IPS-15b (cell line): ENCODE measurements around the gene KLHL17.

Experiments used
- H3K27me3 ChIP-seq: one replicate; pipeline ENCODE4 v1.6.1; 2013; ENCODE audit warnings: low read length; ENCODE audit not compliant: control insufficient read depth, insufficient read depth
- H3K36me3 ChIP-seq: one replicate; pipeline ENCODE4 v1.6.1; 2013; ENCODE audit warnings: low read length; ENCODE audit not compliant: control insufficient read depth, insufficient read depth
- H3K4me1 ChIP-seq: one replicate; pipeline ENCODE4 v1.6.1; 2013; ENCODE audit warnings: mild to moderate bottlenecking, low read length; ENCODE audit not compliant: control insufficient read depth, insufficient read depth
- H3K4me3 ChIP-seq: one replicate; pipeline ENCODE4 v1.5.1; 2013; ENCODE audit warnings: low read depth, low read length
- H3K9ac ChIP-seq: one replicate; pipeline ENCODE4 v1.6.1; 2013; ENCODE audit warnings: low read depth, mild to moderate bottlenecking, low read length
- H3K9me3 ChIP-seq: one replicate; pipeline ENCODE4 v1.6.1; 2013; ENCODE audit warnings: mild to moderate bottlenecking, low read length; ENCODE audit not compliant: control insufficient read depth, insufficient read depth

Gene KLHL17

DNA sequence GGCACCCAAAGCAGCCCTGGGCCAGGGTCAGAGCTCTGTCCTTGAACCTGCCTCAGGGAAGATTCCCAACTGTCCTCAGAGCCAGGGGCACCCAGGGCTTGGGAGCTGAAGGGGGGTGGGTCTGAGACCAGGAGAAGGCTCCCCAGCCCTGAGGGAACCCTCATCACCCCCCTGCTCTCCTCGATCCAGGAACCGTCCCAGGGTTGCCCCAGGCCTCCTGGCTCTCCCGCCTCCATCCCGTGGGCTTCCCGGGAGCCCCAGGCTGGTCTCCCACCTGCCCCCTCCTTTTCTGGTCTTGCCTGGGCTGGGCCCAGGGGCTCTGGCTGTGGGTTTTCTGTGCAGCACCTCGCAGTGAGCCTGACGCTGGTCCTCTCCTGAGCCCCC is 43.3 kb upstream of the KLHL17 start:
- Histone ChIP-seq H3K36me3 (no peaks in the 10 kb centered on the region), H3K9ac (no peak overlapping the region), H3K27me3 (peaks cover 89% of the 10 kb centered on the region), H3K4me3 (no peak overlapping the region), H3K4me1 (peaks cover 4% of the 10 kb centered on the region), H3K9me3 (no peaks in the 10 kb centered on the region)

DNA sequence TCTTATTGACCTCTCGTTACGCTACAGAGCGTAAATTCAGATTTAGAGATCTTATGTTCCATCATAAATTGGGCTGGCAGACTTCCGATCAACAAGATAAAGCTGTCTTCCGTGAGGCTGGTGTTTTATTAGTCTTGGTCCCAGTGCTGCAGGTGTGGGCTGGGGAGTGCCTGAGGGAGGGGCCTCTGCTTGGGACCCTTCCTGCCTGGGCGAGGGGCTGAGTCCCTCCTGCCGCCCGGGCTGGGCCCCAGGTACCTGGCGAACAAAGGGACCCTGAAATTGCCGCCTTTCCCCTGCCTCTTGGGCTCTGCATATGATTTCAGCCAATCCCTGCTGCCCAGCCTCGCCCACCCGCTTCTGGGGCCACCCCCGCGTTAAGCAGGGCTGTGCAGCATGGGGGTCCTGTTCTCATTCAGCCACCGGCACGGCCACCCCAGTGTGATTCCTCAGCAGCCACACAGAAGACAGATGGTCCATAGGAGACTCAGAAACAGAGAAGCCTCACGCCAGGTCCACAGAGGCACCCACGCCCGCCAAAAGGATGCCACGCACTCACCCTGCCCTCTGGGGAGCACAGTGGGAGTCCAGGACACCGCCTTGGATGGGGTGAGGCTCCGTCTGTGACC is 42.8 kb upstream of the KLHL17 start:
- Histone ChIP-seq H3K9ac (no peak overlapping the region), H3K4me1 (peaks cover 4% of the 10 kb centered on the region), H3K4me3 (no peak overlapping the region), H3K9me3 (no peaks in the 10 kb centered on the region), H3K27me3 (peaks cover 89% of the 10 kb centered on the region), H3K36me3 (no peaks in the 10 kb centered on the region)

DNA sequence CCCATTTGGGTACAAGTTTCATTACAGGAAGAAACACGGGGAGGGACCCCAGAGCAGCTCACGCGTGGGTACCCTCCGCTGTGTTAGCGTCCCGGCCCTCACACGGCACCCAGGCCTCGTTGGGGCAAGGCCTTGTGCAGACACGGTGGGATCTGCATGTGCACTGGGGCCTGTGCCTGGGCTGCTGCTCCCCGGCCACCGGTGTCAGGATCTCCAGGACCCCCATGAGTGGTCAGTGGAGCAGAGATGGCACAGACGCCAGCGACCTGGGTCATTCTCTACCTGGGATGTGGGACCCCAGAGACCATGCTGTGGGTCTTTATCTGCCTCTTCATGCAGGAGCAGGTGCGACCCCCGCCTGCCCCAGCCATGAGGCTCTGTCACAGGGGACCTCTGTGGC is 42.0 kb upstream of the KLHL17 start:
- Histone ChIP-seq H3K9me3 (no peaks in the 10 kb centered on the region), H3K9ac (no peak overlapping the region), H3K36me3 (no peaks in the 10 kb centered on the region), H3K4me1 (peaks cover 4% of the 10 kb centered on the region), H3K4me3 (no peak overlapping the region), H3K27me3 (peaks cover 90% of the 10 kb centered on the region)

DNA sequence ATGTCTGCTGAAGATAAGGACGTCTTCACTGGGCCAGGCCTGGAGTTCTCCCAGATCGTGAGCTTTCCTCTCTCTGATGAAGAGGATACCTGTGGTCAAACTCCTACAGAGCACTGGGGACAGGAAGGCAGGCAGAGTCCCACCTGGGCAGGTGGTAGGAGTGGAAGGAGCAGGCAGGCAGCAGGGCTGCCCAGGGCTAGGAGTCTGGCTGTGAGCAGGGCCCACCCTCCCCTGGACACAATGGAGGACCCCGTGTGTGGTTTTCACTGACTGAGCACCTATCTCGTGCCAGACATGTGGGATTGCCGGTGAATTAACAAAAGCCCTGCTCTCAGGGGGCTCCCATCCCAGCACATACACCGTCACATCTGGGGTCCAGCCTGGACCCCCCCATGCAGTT is 41.5 kb upstream of the KLHL17 start:
- no peak overlapping the region for H3K4me3 ChIP-seq
- H3K9me3 ChIP-seq = no peaks in the 10 kb centered on the region
- H3K9ac ChIP-seq = no peak overlapping the region
- H3K36me3 ChIP-seq = no peaks in the 10 kb centered on the region
- peaks cover 4% of the 10 kb centered on the region for H3K4me1 ChIP-seq
- H3K27me3 ChIP-seq = peaks cover 88% of the 10 kb centered on the region

DNA sequence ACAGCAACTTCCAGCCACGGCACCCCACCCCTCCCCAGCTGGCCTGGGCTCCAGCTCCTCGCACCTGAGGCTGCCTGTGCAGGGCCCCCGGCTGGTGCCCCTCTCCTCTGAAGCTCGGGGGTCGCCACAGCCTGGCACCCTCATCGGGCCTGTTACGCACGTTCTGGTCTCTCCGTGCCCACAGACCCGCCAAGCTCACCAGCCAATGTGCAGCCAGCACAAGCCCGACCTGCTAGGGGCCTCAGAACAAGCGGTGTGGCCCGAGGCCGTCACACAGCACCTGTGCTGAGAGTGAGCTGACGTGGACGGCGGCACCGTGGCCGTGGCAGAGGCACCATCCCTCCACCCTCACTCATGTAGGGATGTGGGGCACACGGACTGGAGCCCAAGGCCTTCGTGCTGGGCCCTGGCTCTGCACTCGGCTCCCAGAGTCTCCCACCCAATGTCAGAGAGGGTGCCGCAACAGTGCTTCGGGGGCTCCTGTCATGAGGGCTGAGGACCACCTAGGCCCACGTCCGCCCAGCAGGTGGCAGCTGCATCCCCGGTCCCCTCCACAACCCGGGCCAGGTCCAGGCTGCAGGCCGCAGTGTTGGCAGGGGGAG is 41.0 kb upstream of the KLHL17 start:
- Histone ChIP-seq H3K36me3 (no peaks in the 10 kb centered on the region), H3K9ac (no peak overlapping the region), H3K4me3 (no peak overlapping the region), H3K9me3 (no peaks in the 10 kb centered on the region), H3K27me3 (peaks cover 84% of the 10 kb centered on the region), H3K4me1 (peaks cover 4% of the 10 kb centered on the region)

DNA sequence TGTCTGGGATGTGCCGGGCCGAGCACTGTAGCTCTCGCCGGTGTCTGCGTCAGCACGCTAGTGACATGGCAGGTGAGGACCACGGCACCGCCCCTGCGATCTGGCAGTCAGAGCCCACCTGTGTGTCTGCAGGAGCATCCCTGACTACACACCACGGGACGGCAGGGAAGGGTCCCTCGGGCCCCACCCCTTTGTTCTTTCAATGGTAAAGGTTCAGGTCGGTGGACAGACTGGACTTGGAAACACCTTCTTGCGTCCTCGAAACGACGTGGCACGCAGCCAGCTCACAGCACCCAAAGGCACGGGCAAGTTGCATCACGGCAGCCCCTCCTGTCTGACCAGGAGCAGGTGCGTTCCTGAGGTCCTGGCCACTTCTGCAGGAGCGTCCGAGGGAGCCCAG is 40.4 kb upstream of the KLHL17 start:
- no peaks in the 10 kb centered on the region for H3K36me3 ChIP-seq
- H3K4me1 ChIP-seq = peaks cover 4% of the 10 kb centered on the region
- no peaks in the 10 kb centered on the region for H3K9me3 ChIP-seq
- H3K4me3 ChIP-seq = no peak overlapping the region
- H3K9ac ChIP-seq = no peak overlapping the region
- peaks cover 83% of the 10 kb centered on the region for H3K27me3 ChIP-seq

DNA sequence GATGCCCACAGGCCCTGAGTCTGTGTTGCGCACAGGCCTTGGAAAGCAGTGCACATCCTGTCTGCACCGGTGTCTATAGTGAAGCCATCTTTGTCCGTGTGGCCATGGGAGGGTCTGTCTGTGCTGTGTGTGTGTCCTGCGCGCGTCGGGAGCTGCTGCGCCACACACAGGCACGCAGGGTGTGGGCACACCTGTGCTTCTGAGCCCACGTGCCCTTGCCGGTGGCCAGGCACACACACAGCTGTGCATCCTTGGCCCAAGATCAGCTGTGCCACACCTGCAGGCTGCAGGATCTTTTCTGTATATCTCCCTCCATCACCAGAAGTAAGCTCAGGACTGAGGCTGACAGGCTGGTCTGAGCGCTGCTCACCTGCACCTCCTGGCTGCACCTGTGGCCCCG is 39.9 kb upstream of the KLHL17 start:
- Histone ChIP-seq H3K4me1 (peaks cover 4% of the 10 kb centered on the region), H3K36me3 (no peaks in the 10 kb centered on the region), H3K9me3 (no peaks in the 10 kb centered on the region), H3K27me3 (peaks cover 79% of the 10 kb centered on the region), H3K4me3 (no peak overlapping the region), H3K9ac (no peak overlapping the region)

DNA sequence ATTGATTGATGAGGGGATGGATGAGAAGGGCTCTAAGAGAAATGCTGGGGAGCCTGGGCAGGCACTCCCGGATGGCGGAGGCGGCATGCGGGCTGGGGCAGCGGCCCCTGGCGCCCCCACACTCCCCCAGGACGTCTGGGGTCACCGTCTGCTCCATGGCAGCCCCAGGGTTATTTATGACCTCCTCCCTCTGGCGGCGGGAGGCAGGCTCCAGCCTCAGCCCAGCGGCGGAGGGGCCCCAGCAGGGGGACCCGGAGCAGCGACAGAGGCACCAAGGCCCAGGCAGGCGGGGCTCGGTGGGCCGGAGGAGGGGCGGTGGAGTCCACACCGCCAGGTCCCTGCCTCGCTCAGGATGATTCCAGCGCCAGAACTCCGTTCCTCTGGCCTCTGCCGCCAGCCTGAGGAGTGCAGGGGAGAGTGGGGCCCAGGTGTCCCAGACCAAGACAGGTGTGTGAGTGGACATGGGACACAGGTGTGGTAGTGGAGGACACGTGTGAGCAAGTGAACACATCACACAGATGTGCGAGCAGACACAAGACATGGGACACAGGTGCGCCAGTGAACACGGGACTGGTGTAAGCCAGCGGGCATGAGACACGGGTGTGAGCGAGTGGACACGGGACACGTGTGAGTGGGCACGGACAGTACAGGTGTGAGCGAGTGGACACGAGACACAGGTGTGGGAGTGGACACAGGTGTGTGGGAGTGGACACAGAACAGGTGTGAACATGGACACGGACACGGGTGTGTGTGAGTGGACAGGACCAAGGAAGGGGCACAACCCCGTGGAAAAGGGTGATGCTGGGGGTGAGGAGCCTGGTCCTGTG is 39.2 kb upstream of the KLHL17 start:
- Histone ChIP-seq H3K27me3 (peaks cover 80% of the 10 kb centered on the region), H3K36me3 (no peaks in the 10 kb centered on the region), H3K9ac (no peak overlapping the region), H3K4me1 (peaks cover 4% of the 10 kb centered on the region), H3K9me3 (no peaks in the 10 kb centered on the region), H3K4me3 (no peak overlapping the region)

DNA sequence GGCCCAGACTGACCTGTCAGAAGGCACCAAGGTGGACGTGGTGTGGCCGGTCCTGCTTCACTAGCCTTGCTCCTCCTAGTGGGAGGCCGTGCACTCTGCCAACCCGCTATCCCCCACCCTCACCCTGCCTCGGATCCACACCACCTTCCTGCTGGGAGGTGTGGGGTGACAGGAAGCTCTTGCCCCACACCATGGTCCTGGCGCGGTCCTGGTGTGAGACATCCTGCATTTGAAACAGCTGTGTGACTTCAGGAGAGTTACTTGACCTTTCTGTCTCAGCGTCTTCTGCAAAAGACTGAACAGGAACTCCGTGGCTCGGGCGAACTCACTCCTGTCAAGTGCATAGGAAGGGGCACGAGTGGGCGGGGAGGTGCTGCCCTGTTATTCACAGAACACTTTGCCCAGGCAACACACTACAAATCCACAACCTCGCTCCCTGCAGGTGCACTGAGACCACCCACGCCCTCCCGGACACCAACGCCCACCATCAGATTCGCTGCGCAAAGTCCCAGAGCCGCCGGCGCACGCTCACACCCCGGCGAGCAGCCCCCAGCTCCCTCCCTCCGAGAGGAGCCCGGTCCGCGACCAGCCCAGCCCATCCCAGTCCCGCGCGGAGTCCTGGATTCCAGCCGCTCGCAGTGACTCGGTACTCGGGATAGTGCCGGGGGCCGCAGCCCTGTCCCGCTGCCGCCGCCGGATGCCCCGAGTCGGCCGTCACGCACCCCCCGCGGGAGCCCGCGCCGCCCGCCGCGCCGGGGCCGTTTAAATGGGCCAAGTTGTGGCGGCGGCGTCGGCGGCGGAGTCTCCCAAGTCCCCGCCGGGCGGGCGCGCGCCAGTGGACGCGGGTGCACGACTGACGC is 37.0 kb upstream of the KLHL17 start, which contains the start of gene SAMD11:
TSS of gene SAMD11 (plus strand) at position 793 of the 860 bp plus-strand sequence. CDS start 509 bp downstream, outside the sequence.
- no peak within 1 kb of the TSS for H3K9ac ChIP-seq
- peaks cover 4% of the 10 kb centered on the region for H3K4me1 ChIP-seq
- no peaks in the 10 kb centered on the region for H3K36me3 ChIP-seq
- peaks cover 83% of the 10 kb centered on the region for H3K27me3 ChIP-seq
- H3K4me3 ChIP-seq = peak within 1 kb of the TSS; percentile 43
- H3K9me3 ChIP-seq = no peaks in the 10 kb centered on the region

DNA sequence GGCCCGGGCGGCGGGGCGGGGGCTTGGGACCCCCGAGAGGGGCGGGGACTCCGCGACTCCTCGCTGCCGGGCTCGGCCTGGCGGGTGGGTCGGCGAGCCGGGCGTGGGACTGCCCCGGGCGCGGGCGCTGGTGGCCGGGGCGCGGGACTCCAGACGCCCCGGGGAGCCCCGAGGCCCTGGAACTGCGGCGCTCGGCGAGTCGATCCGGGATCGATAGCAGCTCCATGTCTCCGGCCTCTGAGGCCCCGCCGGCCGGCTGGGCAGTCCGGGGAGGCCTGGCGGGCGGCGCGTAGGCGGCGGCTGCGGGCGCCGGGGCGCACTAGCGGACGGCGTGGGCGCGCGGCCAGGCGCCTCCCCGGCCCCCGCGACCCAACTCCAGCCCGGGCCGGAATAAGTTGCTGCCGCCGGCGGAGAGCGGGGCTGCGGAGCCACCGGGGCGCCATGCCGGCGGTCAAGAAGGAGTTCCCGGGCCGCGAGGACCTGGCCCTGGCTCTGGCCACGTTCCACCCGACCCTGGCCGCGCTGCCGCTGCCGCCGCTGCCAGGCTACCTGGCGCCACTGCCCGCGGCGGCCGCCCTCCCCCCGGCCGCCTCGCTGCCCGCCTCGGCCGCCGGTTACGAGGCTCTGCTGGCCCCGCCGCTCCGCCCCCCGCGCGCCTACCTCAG is 36.3 kb upstream of the KLHL17 start:
- Histone ChIP-seq H3K9me3 (no peaks in the 10 kb centered on the region), H3K9ac (no peak overlapping the region), H3K36me3 (no peaks in the 10 kb centered on the region), H3K27me3 (peaks cover 83% of the 10 kb centered on the region), H3K4me1 (peaks cover 4% of the 10 kb centered on the region), H3K4me3 (no peak overlapping the region)
